Measurements from ENCODE around the gene UBE4A.

The UBE4A gene

GRCh38 chr11:118334745-118335144 is 24.7 kb upstream of the UBE4A start:
- H3K4me1 Mint-ChIP-seq, result peaks cover 18% of the 10 kb centered on the region
- H3K27ac Mint-ChIP-seq, result no peak overlapping the region
- H3K9me3 Mint-ChIP-seq, result no peaks in the 10 kb centered on the region
- H3K4me3 Mint-ChIP-seq, result no peak overlapping the region
- no peaks in the 10 kb centered on the region for H3K27me3 Mint-ChIP-seq
- ATAC-seq, result no peak
- H3K36me3 Mint-ChIP-seq, result no peaks in the 10 kb centered on the region

- peak; percentile 65 for ATAC-seq
- Mint-ChIP-seq H3K27me3 (no peaks in the 10 kb centered on the region), H3K9me3 (no peaks in the 10 kb centered on the region), H3K4me3 (peak overlapping the region; percentile 51), H3K4me1 (peaks cover 20% of the 10 kb centered on the region), H3K27ac (peak overlapping the region; percentile 84), H3K36me3 (no peaks in the 10 kb centered on the region)
Measured at GRCh38 chr11:118338637-118339061, 20.8 kb upstream of the UBE4A start.

GRCh38 chr11:118339281-118339961 is 20.0 kb upstream of the UBE4A start:
- Mint-ChIP-seq H3K9me3 (no peaks in the 10 kb centered on the region), H3K4me3 (no peak overlapping the region), H3K27me3 (no peaks in the 10 kb centered on the region), H3K36me3 (no peaks in the 10 kb centered on the region), H3K4me1 (peaks cover 20% of the 10 kb centered on the region), H3K27ac (peak overlapping the region; percentile 84)
- ATAC-seq, result no peak

- H3K27ac Mint-ChIP-seq, result no peak overlapping the region
- H3K4me1 Mint-ChIP-seq, result peaks cover 22% of the 10 kb centered on the region
- H3K27me3 Mint-ChIP-seq, result peaks cover 9% of the 10 kb centered on the region
- H3K36me3 Mint-ChIP-seq, result no peaks in the 10 kb centered on the region
- no peaks in the 10 kb centered on the region for H3K9me3 Mint-ChIP-seq
- no peak for ATAC-seq
- no peak overlapping the region for H3K4me3 Mint-ChIP-seq
Measured at GRCh38 chr11:118340449-118340848, 19.0 kb upstream of the UBE4A start.

GRCh38 chr11:118341261-118341660 is 18.1 kb upstream of the UBE4A start:
- Mint-ChIP-seq H3K27me3 (peaks cover 14% of the 10 kb centered on the region), H3K4me3 (no peak overlapping the region), H3K4me1 (peaks cover 25% of the 10 kb centered on the region), H3K27ac (no peak overlapping the region), H3K36me3 (no peaks in the 10 kb centered on the region), H3K9me3 (no peaks in the 10 kb centered on the region)
- no peak for ATAC-seq

- Mint-ChIP-seq H3K9me3 (no peaks in the 10 kb centered on the region), H3K4me3 (no peak overlapping the region), H3K4me1 (peaks cover 25% of the 10 kb centered on the region), H3K36me3 (no peaks in the 10 kb centered on the region), H3K27me3 (peaks cover 14% of the 10 kb centered on the region), H3K27ac (no peak overlapping the region)
- ATAC-seq, result no peak
Measured at GRCh38 chr11:118341815-118342489, 17.4 kb upstream of the UBE4A start.

- H3K4me3 Mint-ChIP-seq, result no peak within 1 kb of the TSS
- H3K27me3 Mint-ChIP-seq, result peaks cover 14% of the 10 kb centered on the region
- H3K4me1 Mint-ChIP-seq, result peaks cover 25% of the 10 kb centered on the region
- ATAC-seq, result no peak
- H3K9me3 Mint-ChIP-seq, result no peaks in the 10 kb centered on the region
- H3K36me3 Mint-ChIP-seq, result no peaks in the 10 kb centered on the region
- no peak within 1 kb of the TSS for H3K27ac Mint-ChIP-seq
Measured at GRCh38 chr11:118342503-118343161, 16.8 kb upstream of the UBE4A start, which contains the start of gene CD3D. Gene CD3D, minus strand, starts transcription at chr11:118342705. Its CDS starts 98 bp downstream, at chr11:118342607.

- H3K9me3 Mint-ChIP-seq, result no peaks in the 10 kb centered on the region
- peaks cover 21% of the 10 kb centered on the region for H3K4me1 Mint-ChIP-seq
- peaks cover 14% of the 10 kb centered on the region for H3K27me3 Mint-ChIP-seq
- no peaks in the 10 kb centered on the region for H3K36me3 Mint-ChIP-seq
- H3K27ac Mint-ChIP-seq, result no peak overlapping the region
- no peak for ATAC-seq
- no peak overlapping the region for H3K4me3 Mint-ChIP-seq
Measured at GRCh38 chr11:118343248-118343647, 16.2 kb upstream of the UBE4A start.

- no peaks in the 10 kb centered on the region for H3K36me3 Mint-ChIP-seq
- no peak within 1 kb of the TSS for H3K4me3 Mint-ChIP-seq
- no peak for ATAC-seq
- H3K27ac Mint-ChIP-seq, result no peak within 1 kb of the TSS
- peaks cover 13% of the 10 kb centered on the region for H3K4me1 Mint-ChIP-seq
- no peaks in the 10 kb centered on the region for H3K9me3 Mint-ChIP-seq
- peaks cover 22% of the 10 kb centered on the region for H3K27me3 Mint-ChIP-seq
Measured at GRCh38 chr11:118343981-118344515, 15.4 kb upstream of the UBE4A start, which contains the start of gene CD3G. Gene CD3G, plus strand, starts transcription at chr11:118344344. Its CDS starts 80 bp downstream, at chr11:118344424.

GRCh38 chr11:118349475-118349874 is 9.9 kb upstream of the UBE4A start:
- H3K4me3 Mint-ChIP-seq, result no peak overlapping the region
- H3K27me3 Mint-ChIP-seq, result peaks cover 32% of the 10 kb centered on the region
- no peak for ATAC-seq
- H3K4me1 Mint-ChIP-seq, result peaks cover 5% of the 10 kb centered on the region
- H3K36me3 Mint-ChIP-seq, result no peaks in the 10 kb centered on the region
- no peak overlapping the region for H3K27ac Mint-ChIP-seq
- H3K9me3 Mint-ChIP-seq, result no peaks in the 10 kb centered on the region

- no peaks in the 10 kb centered on the region for H3K9me3 Mint-ChIP-seq
- H3K36me3 Mint-ChIP-seq, result no peaks in the 10 kb centered on the region
- H3K4me1 Mint-ChIP-seq, result no peaks in the 10 kb centered on the region
- ATAC-seq, result no peak
- peaks cover 18% of the 10 kb centered on the region for H3K27me3 Mint-ChIP-seq
- H3K27ac Mint-ChIP-seq, result no peak overlapping the region
- H3K4me3 Mint-ChIP-seq, result no peak overlapping the region
Measured at GRCh38 chr11:118353084-118353710, 6.2 kb upstream of the UBE4A start.

GRCh38 chr11:118358071-118358470 is 1.3 kb upstream of the UBE4A start:
- no peak overlapping the region for H3K27ac Mint-ChIP-seq
- no peak overlapping the region for H3K4me3 Mint-ChIP-seq
- H3K9me3 Mint-ChIP-seq, result no peaks in the 10 kb centered on the region
- no peaks in the 10 kb centered on the region for H3K27me3 Mint-ChIP-seq
- no peak for ATAC-seq
- H3K36me3 Mint-ChIP-seq, result no peaks in the 10 kb centered on the region
- H3K4me1 Mint-ChIP-seq, result peaks cover 30% of the 10 kb centered on the region

- Mint-ChIP-seq H3K27ac (no peak overlapping the region), H3K27me3 (no peaks in the 10 kb centered on the region), H3K9me3 (no peaks in the 10 kb centered on the region), H3K4me3 (no peak overlapping the region), H3K4me1 (peaks cover 23% of the 10 kb centered on the region), H3K36me3 (peaks cover 37% of the 10 kb centered on the region)
- no peak for ATAC-seq
Measured at GRCh38 chr11:118364956-118365615, 5.7 kb downstream of the UBE4A start.

- H3K27ac Mint-ChIP-seq, result no peak overlapping the region
- H3K36me3 Mint-ChIP-seq, result peaks cover 46% of the 10 kb centered on the region
- no peaks in the 10 kb centered on the region for H3K27me3 Mint-ChIP-seq
- H3K4me1 Mint-ChIP-seq, result peaks cover 22% of the 10 kb centered on the region
- H3K9me3 Mint-ChIP-seq, result no peaks in the 10 kb centered on the region
- no peak for ATAC-seq
- H3K4me3 Mint-ChIP-seq, result no peak overlapping the region
Measured at GRCh38 chr11:118366287-118366686, 6.9 kb downstream of the UBE4A start.
